SH-SY5Y (cell line): ENCODE results near the gene ABCB8.

Source experiments
- GATA2 ChIP-seq: IDR thresholded peaks from 2 replicates; pipeline ENCODE4 v1.6.1; 2011; ENCODE audit warnings: mild to moderate bottlenecking, low read depth, low read length
- GATA3 ChIP-seq: IDR thresholded peaks from 2 replicates; pipeline ENCODE4 v1.6.1; 2011; ENCODE audit warnings: low read depth, mild to moderate bottlenecking, low read length, moderate library complexity

- TF ChIP-seq GATA2 (no peak), GATA3 (no peak)
Measured at GRCh38 chr7:151020231-151020630, 8.0 kb upstream of the ABCB8 start.
